HCT116 (cell line): ENCODE data around the gene TAP1.

ENCODE experiments used
- CTCF ChIP-seq, 3 experiments: fragments of 200-600 bp in 1 of 3; sonication (generic) in 1 of 3; IDR thresholded peaks in 2 of 3; conservative IDR thresholded peaks in 1 of 3; 2 replicates each; pipeline ENCODE4 v1.5.1; 2012 to 2017; ENCODE audit warnings: low read depth in 2 of 3, low read length in 2 of 3, antibody characterized with exemption in 1 of 3, borderline replicate concordance in 1 of 3, control low read depth in 1 of 3, mild to moderate bottlenecking in 1 of 3, mixed read lengths in 1 of 3, mixed run types in 1 of 3, moderate library complexity in 1 of 3; ENCODE audit not compliant: insufficient read depth in 1 of 3
- MAX ChIP-seq: IDR thresholded peaks from 2 replicates; pipeline ENCODE4 v1.6.1; 2012
- POLR2A ChIP-seq: IDR thresholded peaks from 2 replicates; pipeline ENCODE4 v1.7.0; 2011; ENCODE audit warnings: borderline replicate concordance; ENCODE audit not compliant: insufficient read depth, insufficient read length; ENCODE audit errors: extremely low read depth
- POLR2AphosphoS5 ChIP-seq: IDR thresholded peaks from 2 replicates; pipeline ENCODE4 v1.6.1; 2011; ENCODE audit warnings: mild to moderate bottlenecking, low read depth, low read length, moderate library complexity
- YY1 ChIP-seq: IDR thresholded peaks from 2 replicates; pipeline ENCODE4 v1.6.1; 2011; ENCODE audit warnings: low read length, low read depth, moderate library complexity, mild to moderate bottlenecking; ENCODE audit not compliant: insufficient replicate concordance; ENCODE audit errors: extremely low read depth
- ZFX ChIP-seq: fragments of 450-650 bp; IDR thresholded peaks from 2 replicates; pipeline ENCODE4 v1.6.1; 2017

- no peak for TF ChIP-seq POLR2AphosphoS5
- TF ChIP-seq MAX = no peak
- no peak for TF ChIP-seq CTCF (IDR thresholded peaks at IDR 0.05 in 2 of 3, conservative IDR thresholded peaks at IDR 0.05 in 1 of 3; ENCODE audit: borderline replicate concordance in 1 of 3, insufficient read depth in 1 of 3, low read depth in 2 of 3, low read length in 2 of 3)
- no peak for TF ChIP-seq YY1
- TF ChIP-seq POLR2A = no peak
- TF ChIP-seq ZFX = no peak
Measured at GRCh38 chr6:32851025-32851424, 2.5 kb downstream of the TAP1 start.
